GM08714 (cell line): Measurements from ENCODE around the gene AGBL4.
"Not testable (repeated sequence)": the region's sequence is repeated elsewhere in the genome, so short reads cannot be mapped to it uniquely, and the experiment has no call there.

ENCODE experiments used
- H3K4me3 ChIP-seq: fragments of 200-500 bp; sonication (Bioruptor generic); 2 replicates; pipeline ENCODE4 v1.5.1; 2014; ENCODE audit warnings: mild to moderate bottlenecking, low read length, inconsistent platforms
- ZNF274 ChIP-seq: IDR thresholded peaks from 2 replicates; pipeline ENCODE4 v1.6.1; 2012; ENCODE audit warnings: mild to moderate bottlenecking, low read depth, low read length

Gene AGBL4

DNA sequence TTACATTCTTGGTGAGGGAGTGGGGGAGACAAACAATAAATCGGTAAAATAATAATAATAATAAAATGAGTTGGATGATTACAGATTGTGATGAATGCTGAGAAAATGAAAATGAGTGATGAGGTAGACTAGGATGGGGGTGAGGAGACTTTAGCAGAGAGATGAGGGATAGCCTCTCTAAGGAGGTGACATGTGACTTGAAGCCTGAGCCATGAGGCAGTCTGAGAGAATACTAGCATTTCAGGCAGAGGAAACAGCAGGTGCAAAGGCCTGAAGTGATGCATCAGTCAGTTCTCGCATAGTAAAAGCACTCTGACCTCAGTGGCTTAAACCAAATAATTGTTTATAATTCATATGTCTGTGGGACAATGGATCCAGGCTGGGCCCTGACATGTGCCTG lies 181.2 kb downstream of the AGBL4 start:
- H3K4me3 ChIP-seq, result no peak overlapping the region
- TF ChIP-seq ZNF274, result no peak

DNA sequence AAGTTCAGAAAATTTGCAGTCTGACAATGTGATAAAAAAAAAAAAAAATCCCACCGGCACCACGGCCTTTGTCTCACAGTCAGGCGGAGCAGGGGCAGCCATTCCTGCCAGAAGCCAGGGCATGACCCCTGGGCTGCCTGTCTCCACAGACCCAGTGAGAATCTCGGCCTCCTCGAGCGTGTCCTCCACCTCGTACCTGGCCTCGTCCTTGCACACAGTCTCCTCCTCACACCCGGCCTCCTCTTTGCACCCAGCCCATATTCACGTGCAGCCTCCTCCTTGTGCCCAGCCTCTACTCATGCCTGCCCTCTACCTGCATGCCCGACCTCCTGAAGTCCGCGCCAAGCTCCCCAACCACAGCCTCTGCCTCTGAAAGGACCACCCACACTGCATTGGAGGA lies 182.0 kb downstream of the AGBL4 start:
- H3K4me3 ChIP-seq, result no peak overlapping the region
- no peak for TF ChIP-seq ZNF274

GRCh38 chr1:49824261-49824660 lies 199.5 kb downstream of the AGBL4 start:
- H3K4me3 ChIP-seq, result no peak overlapping the region
- no peak for TF ChIP-seq ZNF274

DNA sequence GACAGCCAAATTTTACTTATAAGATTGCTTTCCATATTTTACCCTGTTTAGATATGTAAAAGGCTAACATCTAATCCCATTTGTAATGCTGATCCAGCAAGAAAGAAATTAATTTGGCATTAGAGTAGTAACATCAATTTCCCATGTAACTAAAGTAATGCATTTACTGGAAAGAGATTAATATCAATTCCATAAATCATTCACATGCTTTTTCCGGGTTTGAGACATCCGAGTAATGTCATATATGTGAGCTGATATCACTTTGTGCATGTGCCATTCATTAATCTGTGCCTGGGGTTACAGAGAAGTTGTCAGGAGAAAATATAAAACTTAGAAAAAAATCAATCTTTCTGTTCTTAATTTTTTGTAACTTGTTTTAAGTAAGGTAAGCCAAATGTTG lies 206.1 kb downstream of the AGBL4 start:
- H3K4me3 ChIP-seq, result no peak overlapping the region
- no peak for TF ChIP-seq ZNF274

GRCh38 chr1:49787013-49787412 lies 236.7 kb downstream of the AGBL4 start:
- H3K4me3 ChIP-seq, result not testable (repeated sequence)

DNA sequence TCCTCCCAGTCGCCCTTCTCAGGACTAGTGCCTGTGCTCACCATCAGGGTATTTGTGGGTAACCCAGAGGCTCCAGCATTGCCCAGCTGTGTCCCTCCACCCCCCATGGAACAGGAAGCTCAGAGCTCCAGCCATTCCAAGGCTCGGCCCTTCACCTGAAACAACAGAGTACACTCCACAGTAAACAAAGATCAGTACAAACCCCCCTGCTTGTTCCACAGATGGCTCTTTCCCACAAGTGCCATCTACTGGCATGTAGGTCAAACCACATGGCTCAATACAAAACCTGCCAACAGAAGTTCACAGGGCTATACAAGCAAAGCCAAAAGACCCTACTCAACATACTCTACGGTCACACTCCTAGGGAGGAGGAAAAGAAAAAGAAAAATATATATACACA lies 258.7 kb downstream of the AGBL4 start:
- H3K4me3 ChIP-seq, result no peak overlapping the region
- TF ChIP-seq ZNF274, result no peak

GRCh38 chr1:49738118-49738517 lies 285.6 kb downstream of the AGBL4 start:
- H3K4me3 ChIP-seq, result not testable (repeated sequence)

DNA sequence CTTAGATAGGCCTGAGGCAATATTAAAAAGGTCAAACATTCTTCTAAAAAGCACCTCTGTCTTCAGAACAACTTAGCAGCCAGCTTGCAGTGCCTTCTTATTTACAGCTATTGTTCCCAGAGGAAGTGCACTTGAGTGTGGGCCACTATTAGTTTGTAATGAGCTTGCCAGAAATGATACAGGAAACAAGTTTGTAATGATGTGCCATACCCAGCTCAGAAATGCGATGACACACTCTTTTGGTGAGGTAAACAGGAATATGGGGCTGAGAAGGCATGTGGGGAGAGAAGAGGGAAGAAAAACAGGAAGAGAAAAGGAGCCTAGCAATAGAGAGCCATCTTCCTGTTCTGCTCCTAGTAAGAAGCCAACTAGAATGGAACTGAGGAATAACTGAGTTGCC lies 295.4 kb downstream of the AGBL4 start:
- no peak for TF ChIP-seq ZNF274
- H3K4me3 ChIP-seq, result no peak overlapping the region

DNA sequence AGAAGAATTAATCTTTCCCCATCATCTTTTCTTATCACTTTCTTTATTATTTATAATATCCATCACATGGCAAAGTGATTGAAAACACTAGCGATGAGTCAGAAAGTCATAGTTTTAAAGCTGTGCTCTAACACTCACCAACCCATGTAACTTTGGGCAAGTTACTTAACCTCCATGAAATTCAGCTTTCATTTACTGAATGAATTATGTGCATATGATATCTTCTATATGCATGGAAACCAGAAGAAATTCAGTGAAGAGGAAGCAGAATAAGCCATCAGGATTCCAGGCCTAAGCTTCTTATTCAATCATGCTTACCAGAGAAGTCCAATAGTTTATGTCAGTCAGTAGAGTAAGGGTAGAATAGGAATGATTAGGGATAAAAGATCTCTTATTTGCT lies 300.1 kb downstream of the AGBL4 start:
- no peak for TF ChIP-seq ZNF274
- H3K4me3 ChIP-seq, result no peak overlapping the region

GRCh38 chr1:49694251-49694827 lies 329.4 kb downstream of the AGBL4 start:
- no peak for TF ChIP-seq ZNF274

DNA sequence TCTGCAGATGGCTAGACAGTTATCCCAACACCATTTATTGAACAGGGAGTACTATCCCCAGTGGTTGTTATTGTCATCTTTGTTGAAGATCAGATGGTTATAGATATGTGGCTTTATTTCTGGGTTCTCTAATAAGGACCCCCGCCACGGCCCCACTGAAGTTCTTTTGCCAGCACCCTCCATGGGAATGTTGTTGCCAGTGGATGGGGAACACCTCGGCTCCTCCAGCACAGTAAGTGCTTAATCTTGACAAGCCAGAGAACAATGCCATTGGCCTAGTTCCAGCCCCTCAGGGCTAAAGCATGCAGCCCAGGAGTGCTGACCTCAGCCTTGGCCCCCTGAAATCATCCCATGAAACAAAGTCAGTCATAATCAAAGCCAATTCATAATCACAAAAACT lies 337.6 kb downstream of the AGBL4 start:
- no peak overlapping the region for H3K4me3 ChIP-seq
- no peak for TF ChIP-seq ZNF274

More at GRCh38 chr1:49694251-49694827, 329.4 kb downstream of the AGBL4 start:
- H3K4me3 ChIP-seq, result no peak overlapping the region

- TF ChIP-seq ZNF274, result no peak
- no peak overlapping the region for H3K4me3 ChIP-seq
These were observed 346.0 kb downstream of the AGBL4 start for GRCh38 chr1:49677706-49678105.

- no peak for TF ChIP-seq ZNF274
- H3K4me3 ChIP-seq, result no peak overlapping the region
These were observed 372.6 kb downstream of the AGBL4 start for GRCh38 chr1:49651136-49651535.

GRCh38 chr1:49630156-49630555 lies 393.6 kb downstream of the AGBL4 start:
- H3K4me3 ChIP-seq, result no peak overlapping the region
- no peak for TF ChIP-seq ZNF274

- no peak for TF ChIP-seq ZNF274
- H3K4me3 ChIP-seq, result no peak overlapping the region
These were observed 396.0 kb downstream of the AGBL4 start for GRCh38 chr1:49627781-49628180.

DNA sequence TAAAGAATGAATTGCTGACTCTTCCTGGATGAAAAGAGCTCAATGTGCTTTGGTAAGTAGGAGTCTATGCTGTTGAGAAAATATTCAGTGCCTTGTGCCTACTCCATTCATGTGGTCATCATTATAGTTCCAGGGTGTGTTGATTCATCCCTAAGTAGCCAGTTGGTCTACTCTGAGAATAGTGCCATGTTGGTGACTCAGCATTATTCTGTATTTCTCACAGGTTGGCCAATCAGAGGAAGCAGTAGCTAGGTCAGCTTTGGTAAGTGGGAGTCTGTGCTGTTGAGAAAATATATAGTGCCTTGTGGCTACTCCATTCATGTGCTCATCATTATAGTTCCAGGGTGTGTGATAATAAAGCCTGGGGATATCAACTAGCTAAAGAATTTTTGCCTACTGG lies 397.3 kb downstream of the AGBL4 start:
- H3K4me3 ChIP-seq, result no peak overlapping the region
- TF ChIP-seq ZNF274, result no peak
